GM19238 (cell line): ENCODE results near the gene OR10AD1.
A peak's percentile ranks its signal among the peaks of the same experiment; 100 is the strongest.
"Not testable (repeated sequence)": the region's sequence is repeated elsewhere in the genome, so short reads cannot be mapped to it uniquely, and the experiment has no call there.

Source experiments
- DNase-seq: peaks from one replicate; pipeline ENCODE4 v3.0.0; 2011; ENCODE audit warnings: low spot score; ENCODE audit not compliant: insufficient read length

Gene OR10AD1, protein sequence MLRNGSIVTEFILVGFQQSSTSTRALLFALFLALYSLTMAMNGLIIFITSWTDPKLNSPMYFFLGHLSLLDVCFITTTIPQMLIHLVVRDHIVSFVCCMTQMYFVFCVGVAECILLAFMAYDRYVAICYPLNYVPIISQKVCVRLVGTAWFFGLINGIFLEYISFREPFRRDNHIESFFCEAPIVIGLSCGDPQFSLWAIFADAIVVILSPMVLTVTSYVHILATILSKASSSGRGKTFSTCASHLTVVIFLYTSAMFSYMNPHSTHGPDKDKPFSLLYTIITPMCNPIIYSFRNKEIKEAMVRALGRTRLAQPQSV

DNA sequence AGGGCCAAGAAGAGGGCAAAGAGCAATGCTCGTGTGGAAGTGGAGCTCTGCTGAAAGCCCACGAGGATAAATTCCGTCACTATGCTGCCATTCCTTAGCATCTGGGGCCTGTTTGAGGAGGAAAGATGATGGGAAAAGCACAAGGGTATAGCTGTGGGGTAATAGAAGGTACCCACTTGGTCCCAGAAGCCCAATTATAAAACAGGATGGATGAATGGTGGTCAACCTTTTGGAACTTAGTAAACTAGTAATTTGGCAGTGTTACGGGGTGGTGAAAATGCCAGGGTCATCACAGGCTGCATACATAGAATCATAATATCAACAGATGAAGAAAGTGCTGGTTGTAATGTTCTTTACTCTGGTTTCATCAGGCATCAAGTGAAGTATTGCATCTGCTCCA, at the start of gene OR10AD1:
OR10AD1 (minus strand) TSS at position 101 of the 400 bp plus-strand sequence; CDS start at position 101, 0 bp downstream.
- no peak for DNase-seq

DNA sequence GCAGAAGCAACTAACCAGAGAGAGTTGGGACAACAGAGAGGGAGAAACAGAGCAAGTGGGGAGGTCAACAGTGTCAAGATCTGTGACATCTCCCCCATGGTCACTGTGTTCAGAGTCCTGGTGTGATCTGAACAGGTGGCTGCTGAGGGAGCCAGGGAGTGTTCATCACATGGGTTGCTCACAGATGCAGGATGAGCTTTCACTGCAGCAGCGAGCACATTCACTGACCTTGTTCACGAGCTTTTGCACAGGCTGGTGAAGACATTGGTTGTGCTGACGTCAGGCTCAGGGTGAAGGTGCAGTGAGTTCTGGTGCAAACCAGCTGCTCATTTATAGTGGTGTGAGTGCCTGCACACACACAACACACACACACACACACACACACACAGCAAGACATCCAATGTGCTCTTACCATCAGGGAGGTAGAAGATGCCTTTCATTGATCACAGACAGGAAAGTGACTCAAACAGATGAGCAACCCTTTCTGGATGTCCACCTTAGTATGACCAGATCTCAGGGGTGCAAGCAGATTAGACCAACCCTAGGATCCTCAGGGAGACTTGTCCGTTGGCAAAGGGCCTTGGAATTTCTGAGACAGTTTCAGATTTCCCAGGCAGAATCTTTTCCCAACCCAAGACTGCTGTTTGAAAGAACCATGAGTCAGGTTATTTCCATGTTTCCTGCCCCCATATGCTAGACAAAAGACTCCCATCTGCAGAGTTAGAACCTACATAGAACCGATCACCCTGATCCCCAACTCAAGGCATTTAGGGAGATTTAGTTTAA, 44.3 kb upstream of the OR10AD1 start:
- DNase-seq = no peak

DNA sequence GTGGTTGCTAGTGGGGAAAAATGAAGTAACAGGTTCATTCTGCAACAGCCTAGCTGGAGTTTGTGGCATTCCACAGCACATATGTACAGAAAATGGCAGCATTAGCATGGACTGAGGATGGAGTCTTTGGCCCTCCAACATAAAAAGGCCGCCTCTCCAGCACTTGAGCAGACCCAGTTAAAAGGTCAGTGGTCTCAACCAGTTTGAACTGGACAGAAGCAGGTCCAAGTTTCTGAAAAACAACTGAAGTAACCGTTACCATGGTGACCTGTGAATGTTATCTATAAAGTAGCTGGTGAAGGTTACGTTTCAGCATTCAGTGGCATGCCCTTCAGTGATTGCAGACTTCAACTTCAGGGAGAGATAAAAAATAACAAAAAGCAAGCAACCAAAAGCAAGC, 34.1 kb upstream of the OR10AD1 start:
- DNase-seq = no peak

DNA sequence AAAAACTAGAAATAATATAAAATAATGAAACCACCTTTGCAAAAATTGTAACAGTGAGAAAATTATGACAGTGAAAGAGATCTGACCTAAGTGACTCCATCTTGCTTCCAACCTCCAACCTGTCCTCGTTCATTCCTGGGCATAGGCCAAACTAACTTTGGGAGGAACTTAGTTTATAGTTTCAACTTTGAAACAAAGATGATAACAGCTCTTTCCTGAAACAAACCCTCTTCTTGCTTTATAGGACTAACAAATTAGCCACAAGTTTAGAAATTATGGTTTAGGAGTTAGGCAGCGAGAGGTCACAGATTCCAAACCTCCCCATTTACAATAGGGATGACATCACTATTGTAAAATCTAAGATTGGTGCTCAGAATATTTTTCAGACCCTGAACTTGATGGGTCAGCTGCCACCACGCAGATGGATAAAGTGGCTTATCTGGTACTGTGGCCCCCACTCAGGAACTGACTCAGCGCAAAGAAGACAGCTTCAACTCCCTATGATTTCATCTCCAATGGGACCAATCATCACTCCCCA, 32.8 kb upstream of the OR10AD1 start:
- DNase-seq = no peak

DNA sequence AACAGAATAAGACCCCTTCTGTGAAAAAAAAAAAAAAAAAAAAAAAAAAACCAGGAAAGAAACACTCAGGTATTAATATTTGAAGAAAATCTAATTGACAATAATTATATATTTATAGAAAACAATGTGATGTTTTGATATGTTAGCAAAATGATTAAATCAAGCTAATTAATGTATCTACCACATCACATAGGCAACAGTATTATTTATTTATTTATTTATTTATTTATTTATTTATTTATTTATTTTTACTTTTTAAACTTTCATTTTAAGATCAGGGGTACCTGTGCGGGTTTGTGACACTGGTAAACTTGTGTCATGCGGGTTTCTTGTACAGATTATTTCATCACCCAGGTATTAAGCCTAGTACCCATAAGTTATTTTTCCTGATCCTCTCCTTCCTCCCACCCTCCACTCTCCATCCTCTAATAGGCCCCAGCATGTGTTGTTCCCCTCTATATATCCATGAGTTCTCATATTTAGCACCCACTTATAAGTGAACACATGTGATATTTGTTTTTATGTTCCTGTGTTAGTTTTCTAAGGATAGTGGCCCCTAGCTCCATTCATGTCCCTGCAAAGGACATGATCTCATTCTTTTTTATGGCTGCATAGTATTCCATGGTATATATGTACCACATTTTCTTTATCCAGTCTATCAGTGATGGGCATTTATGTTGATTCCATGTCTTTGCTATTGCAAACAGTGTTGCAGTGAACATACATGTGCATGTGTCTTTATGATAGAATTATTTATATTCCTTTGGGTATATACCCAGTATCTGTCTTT, 28.3 kb upstream of the OR10AD1 start:
- not testable (repeated sequence) for DNase-seq

DNA sequence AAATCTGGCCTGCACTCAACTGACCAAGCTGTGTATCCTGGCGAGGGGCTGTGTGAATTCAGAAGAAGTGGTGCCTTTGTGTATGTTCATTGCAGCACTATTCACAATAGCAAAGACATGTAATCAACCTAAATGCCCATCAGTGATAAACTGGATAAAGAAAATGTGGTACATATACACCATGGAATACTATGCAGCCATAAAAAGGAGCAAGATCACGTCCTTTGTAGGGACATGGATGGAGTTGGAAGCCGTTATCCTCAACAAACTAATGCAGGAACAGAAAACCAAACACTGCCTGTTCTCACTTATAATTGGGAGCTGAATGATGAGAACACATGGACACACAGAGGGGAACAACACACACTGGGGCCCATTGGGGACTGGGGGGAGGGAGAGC, 21.4 kb upstream of the OR10AD1 start:
- not testable (repeated sequence) for DNase-seq

DNA sequence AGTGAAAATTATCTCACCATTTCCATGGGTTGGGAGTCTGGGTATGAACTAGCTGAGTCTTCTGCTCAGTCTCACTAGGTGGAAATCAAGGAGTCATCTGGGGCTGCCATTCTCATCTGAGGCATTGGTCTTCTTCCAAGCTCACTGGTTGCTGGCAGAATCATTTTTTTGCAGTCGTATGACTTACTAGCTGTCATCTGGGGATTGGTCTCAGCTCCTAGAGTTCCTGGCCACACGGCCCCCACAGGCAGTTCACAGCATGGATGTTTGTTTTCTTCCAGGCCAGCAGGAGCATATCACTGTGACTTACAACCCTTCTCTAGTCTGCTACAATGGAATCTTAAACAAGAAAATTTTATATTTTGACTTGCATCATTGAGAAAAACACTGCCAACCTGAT, 18.6 kb upstream of the OR10AD1 start:
- no peak for DNase-seq

DNA sequence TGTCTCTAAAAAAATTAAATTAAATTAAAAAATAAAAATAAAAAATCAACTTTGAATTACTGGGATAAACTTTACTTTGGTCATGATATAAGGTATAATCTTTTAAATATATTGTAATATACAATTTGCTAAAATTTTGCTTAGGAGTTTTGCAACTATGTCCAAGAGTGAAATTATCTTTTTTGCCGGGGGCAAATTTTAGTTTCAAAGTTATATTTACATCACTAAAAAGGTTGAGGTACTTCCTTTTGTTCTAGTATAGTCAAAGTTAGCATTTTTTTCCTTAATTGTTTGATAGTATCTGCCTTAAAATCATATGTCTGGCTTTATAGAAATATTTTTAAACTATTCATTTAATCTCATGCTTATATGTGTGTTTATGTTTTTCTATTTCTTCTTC, 17.6 kb upstream of the OR10AD1 start:
- no peak for DNase-seq

DNA sequence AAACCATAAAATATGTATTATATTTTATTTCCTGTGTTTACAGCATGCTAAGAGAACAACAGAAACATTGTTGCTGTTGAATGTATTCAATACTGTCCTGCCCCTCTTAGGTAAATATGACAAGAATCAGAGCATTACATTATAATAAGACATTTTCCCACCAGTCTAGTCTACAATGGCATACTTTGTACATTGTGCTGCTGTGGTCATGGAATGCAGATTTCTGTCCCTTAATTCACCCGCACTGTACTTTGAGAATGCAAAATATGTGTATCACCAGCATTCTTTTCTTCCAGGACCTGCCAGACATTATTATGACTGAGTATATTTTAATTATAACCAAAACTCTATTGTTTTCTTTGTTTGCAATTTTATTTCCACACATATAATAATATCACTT, 16.5 kb upstream of the OR10AD1 start:
- DNase-seq = no peak

DNA sequence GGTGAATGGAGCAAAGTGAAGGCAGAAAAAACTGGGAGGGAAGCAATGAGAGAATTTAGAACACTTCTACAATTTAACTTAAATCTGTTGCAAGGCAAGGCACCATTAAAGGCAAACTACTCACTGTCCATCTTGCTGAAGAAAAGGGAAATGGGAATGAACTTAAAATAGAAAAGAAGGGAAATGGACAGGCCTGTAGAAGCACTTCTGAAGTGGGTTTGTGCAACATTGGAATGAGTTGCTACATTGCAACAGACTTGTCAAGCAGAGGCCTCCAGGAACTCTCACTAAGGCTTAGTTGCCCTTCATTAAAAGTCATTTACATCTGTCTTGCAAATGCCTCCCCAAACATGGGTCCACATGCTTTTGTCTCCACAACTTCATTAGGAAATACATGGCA, 13.7 kb upstream of the OR10AD1 start:
- DNase-seq = no peak

DNA sequence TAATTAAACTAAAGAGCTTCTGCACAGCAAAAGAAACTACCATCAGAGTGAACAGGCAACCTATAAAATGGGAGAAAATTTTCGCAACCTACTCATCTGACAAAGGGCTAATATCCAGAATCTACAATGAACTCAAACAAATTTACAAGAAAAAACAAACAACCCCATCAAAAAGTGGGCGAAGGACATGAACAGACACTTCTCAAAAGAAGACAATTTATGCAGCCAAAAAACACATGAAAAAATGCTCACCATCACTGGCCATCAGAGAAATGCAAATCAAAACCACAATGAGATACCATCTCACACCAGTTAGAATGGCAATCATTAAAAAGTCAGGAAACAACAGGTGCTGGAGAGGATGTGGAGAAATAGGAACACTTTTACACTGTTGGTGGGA, 6.4 kb upstream of the OR10AD1 start:
- not testable (repeated sequence) for DNase-seq

DNA sequence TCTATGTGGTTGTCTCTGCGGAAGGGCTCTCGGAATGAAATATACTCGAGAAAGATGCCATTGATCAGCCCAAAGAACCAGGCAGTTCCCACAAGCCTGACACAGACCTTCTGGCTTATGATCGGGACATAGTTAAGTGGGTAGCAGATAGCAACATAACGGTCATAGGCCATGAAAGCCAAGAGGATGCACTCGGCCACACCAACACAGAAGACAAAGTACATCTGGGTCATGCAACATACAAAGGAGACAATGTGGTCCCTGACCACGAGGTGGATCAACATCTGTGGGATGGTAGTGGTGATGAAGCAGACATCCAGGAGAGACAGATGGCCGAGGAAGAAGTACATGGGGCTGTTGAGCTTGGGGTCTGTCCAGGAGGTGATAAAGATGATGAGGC, 326 bp downstream of the OR10AD1 start:
- DNase-seq = no peak

DNA sequence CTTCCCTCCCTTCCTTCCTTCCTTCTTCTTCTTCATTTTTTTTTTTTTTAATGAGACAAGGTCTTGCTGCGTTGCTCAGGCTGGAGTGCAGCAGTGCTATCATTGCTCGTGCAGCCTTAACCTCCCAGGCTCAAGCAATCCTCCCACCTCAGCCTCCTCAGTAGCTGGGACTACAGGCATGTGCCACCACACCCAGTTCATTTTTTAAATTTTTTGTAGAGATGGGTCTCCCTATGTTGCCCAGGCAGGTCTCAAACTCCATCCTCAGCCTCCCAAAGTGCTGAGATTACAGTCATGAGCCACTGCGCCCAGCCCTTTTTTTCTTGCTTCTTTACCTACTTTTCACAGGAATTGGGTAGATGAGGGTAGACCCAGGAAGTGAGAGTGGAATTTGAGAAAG, 1.6 kb downstream of the OR10AD1 start:
- no peak for DNase-seq

DNA sequence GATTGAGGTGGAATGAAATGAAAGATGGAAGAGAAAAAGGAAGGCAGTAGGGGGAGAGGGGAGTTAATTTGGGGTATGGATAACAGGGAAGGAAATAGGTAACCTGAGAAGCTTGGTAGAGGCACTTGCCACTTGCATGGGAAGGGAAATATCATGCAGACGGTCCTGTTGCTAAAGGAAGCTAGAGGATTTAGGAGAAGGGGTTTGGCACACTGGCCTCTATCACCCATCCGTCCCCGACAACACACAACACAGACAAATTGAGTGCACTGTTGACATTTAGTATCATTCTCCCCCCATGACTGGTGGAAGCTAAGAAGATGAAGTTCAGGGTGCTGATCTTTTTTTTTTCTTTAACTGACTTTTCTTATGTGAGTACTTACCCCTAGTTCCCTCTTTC, 2.0 kb downstream of the OR10AD1 start:
- DNase-seq = no peak

DNA sequence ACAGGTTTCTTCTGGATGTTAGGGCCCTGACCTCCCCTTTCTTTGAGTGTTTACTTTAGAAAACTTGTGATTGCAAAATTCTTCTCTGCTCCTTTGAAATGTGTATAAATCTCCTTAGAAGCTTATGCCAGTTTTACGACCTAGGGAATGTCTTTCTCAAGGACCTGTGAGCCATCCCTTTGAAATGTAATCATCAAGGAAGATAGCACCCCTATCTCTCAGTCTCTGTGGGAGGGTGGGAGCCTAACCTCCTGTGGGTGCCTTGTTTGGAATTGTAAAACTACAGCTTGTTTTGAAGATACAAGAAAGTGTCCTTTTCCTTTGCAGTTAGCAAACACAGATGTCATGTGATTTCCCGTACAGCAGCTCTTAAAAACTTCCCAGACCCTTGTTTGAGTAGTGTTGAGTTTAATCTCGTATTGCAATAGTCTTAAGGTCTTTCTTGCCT, 3.3 kb downstream of the OR10AD1 start:
- no peak for DNase-seq

DNA sequence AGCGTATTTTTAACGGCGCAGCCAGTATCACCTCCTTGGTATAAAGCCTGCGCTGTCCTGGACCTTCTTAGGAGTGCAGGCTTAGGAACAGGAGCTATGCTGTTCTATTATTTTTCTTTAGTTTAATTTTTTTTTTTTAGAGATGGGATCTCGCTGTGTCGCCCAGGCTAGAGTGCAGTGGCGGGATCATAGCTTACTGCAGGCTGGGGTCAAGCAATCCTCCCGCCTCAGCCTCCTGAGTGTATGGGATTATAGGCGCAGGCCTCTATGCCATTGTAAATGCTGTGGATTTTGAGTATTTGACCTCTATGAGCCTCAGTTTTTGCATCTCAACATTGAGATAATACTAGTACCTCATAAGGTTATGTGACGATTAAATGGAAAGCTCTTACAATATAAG, 4.1 kb downstream of the OR10AD1 start:
- no peak for DNase-seq

DNA sequence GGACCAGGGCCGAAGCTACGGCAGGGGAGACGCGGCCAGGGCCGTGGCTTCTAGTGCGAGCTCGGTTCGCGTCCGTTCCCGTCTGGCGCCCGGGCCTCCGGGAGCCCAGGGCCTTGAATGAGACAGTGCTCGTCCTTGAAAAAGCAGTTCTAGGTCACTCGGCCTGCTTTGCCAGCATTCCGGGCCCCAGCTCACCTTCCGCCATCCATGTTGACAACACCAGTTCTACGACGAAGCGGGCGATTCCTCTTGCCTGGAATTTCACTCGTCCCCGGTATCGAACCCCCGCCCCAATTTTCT, 4.5 kb downstream of the OR10AD1 start:
- no peak for DNase-seq

DNA sequence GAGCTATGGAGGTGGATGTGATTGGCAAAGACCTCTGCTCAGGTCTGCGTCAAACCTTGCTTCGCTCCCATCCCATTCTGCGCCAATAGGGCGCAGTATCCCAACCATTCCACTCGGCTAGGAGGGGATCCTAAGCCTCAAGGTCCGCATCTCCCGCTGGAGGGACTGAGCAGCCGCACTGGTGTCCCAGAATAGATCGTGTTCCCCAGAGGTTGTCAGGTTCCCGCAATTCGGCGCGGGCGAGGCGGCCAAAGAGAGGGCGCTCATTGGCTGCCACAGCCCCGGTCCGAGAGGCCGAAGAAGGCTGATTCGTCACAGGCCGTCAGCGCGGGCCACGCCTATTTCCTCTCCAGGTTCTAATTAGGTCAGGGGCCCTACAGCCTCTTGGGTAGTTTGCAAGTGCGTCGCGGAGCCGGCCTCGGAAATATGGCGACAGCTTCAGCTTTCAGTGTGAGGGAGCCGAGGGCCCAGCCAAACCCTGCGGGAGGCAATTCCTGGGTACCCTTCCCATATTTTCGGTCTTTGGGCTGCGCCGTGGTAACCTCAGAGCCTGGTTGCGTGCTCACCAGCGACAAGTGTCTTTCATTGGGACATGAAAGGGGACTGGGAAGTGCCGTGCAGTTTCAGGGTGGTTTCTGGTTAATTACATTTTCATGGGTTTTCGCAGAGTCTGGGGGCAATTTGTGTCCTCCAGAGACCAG, 5.0 kb downstream of the OR10AD1 start:
- DNase-seq = peak; percentile 84

DNA sequence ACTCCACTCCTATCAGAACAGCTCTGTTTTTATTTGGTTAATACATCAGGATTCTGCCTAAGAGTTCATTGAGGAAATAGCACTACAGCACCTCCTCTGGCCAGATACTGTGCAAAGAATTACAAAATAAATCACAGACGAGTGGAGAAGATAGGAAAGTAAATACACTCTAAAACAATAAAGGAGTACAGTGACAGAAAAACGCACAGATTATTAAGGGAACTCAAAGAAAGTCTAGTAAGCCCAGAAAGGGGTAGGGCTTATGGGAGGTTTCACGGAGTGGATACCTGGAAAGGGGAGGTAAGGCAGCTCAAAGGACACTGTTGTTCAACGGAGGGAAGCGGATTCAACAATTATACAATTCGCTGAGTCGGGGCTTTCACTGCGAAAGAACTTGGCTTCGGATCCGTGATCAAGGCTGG, 5.5 kb downstream of the OR10AD1 start:
- DNase-seq = no peak

DNA sequence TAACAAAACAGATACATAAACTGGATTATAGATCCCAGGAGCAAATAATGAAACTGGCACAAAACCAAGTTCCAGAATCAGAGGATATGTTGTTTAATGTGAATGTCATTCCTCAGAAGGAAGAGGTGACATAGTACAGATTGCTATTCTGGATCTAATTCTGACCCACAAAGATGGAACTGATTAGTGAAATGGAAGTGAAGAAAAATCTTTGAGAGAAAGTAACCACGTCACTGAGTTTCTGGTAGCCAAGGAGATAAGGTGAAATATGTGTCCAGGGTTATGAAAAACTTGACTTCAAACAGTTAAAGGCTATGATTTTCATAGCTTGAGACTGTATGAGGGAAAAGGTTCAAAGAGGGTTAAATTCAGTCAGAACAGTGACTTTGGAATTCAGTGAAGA, 8.3 kb downstream of the OR10AD1 start:
- no peak for DNase-seq

DNA sequence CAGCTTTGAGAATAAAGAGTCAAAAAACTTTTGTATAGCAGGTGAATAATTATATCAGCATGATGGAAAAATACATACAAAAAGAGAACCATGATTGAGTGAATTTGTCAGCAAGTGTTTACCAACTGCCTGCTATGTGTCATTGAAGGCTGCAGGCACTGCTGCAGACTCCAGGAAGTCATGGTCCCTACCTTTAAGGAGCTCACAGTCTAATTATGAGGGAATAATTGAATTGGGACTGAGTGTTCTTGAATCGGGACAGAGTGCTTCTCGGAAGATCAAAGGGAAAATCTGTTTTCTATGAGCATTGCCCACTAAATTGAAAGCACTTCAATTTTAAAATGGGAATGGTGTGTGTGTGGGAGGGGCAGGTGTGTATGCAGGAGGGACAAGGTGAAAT, 9.5 kb downstream of the OR10AD1 start:
- no peak for DNase-seq
